Thoracic aorta (tissue), 2 donors: Measurements from ENCODE around the gene SPECC1. TPM values are rescaled to one million over a fixed set of nuclear protein-coding genes. Genes with fewer than 3 reads are reported as not detected.

Experiments used
- ATAC-seq: fragments of 150-250 bp; one replicate; pipeline ENCODE4 v1.8.0; 2017; ENCODE audit warnings: low read depth; ENCODE audit not compliant: insufficient number of reproducible peaks, low FRiP score
- DNase-seq: peaks from one replicate; pipeline ENCODE4 v3.0.0-alpha.2; 2020; ENCODE audit warnings: low spot score
- H3K27ac ChIP-seq, 2 donors: fragments of 200-600 bp; sonication (generic); 1 replicate in 1 of 2; 2 replicates in 1 of 2; pipeline ENCODE4 v1.5.1; 2016; ENCODE audit warnings: mild to moderate bottlenecking in 2 of 2, moderate library complexity in 2 of 2
- H3K27me3 ChIP-seq: fragments of 200-600 bp; sonication (generic); replicated peaks from 2 replicates; pipeline ENCODE4 v1.6.0; 2016; ENCODE audit warnings: mild to moderate bottlenecking; ENCODE audit not compliant: insufficient read depth
- H3K36me3 ChIP-seq: fragments of 200-600 bp; sonication (generic); one replicate; pipeline ENCODE4 v1.5.1; 2016
- H3K4me1 ChIP-seq, 2 donors: fragments of 200-600 bp; sonication (generic); 1 replicate in 1 of 2; 2 replicates in 1 of 2; pipeline versions ENCODE4 v1.5.1 to v1.6.0; 2016; ENCODE audit warnings: low read depth in 2 of 2, mild to moderate bottlenecking in 1 of 2; ENCODE audit not compliant: control insufficient read depth in 1 of 2
- H3K4me3 ChIP-seq: fragments of 200-600 bp; sonication (generic); 2 replicates; pipeline ENCODE4 v1.5.1; 2016; ENCODE audit warnings: mild to moderate bottlenecking
- H3K9me3 ChIP-seq: fragments of 200-600 bp; sonication (generic); 2 replicates; pipeline ENCODE4 v1.5.1; 2016
- total RNA-seq, 2 donors: library from RNA; depleted of rRNA; stranded (reverse); fragments of >200 nt; gene quantifications; one replicate each; pipeline versions ENCODE4 v1.1.0 to v1.2.3, GENCODE V29; 2016
- TF ChIP-seq, protein P1 (sequence below): fragments of 200-600 bp; sonication (generic); IDR thresholded peaks from one replicate; pipeline ENCODE4 v1.5.1; 2019; ENCODE audit warnings: antibody characterized with exemption

Gene SPECC1
- total RNA-seq, 2 donors from 2014 or later: 89.8 to 91.9 TPM

DNA sequence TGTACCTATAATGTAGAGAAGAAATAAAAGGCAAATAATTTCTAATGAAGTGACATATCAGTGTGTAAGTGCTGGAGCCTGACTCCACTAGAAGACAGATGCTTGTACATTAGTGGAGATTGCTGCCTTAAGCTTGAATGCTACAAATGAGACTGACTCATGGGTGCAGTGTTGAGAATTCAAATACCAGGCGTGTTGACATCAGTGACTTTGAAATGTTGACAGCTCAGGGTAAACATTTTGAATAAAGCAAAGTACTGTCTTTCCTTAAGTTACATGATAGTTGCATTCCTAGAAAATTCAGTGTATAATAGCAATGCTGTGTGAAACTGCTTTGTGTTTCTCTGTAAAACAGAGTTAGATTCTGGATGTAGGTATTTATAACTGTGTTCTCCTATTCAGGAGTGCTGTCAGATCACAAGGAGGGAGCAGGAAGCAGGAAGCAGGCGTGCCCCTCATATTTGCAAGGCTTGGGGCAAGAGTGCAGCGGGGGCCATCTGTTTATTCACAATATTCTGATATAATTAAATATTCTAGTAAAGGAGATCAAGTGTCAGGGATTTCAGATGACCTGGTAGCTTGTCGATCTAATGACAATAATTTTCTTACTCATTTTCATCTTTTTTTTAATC lies 119.0 kb downstream of the SPECC1 start:
- DNase-seq: no peak
- TF ChIP-seq, protein P1, sequence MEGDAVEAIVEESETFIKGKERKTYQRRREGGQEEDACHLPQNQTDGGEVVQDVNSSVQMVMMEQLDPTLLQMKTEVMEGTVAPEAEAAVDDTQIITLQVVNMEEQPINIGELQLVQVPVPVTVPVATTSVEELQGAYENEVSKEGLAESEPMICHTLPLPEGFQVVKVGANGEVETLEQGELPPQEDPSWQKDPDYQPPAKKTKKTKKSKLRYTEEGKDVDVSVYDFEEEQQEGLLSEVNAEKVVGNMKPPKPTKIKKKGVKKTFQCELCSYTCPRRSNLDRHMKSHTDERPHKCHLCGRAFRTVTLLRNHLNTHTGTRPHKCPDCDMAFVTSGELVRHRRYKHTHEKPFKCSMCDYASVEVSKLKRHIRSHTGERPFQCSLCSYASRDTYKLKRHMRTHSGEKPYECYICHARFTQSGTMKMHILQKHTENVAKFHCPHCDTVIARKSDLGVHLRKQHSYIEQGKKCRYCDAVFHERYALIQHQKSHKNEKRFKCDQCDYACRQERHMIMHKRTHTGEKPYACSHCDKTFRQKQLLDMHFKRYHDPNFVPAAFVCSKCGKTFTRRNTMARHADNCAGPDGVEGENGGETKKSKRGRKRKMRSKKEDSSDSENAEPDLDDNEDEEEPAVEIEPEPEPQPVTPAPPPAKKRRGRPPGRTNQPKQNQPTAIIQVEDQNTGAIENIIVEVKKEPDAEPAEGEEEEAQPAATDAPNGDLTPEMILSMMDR: no peak
- Histone ChIP-seq H3K27ac (no peak overlapping the region), H3K4me1 (peaks cover 0 to under 1% of the 10 kb centered on the region in 2 donors), H3K4me3 (no peak overlapping the region), H3K36me3 (peaks cover 4% of the 10 kb centered on the region), H3K9me3 (no peaks in the 10 kb centered on the region), H3K27me3 (no peaks in the 10 kb centered on the region)
- ATAC-seq: no peak

GRCh38 chr17:20133517-20133916 lies 124.4 kb downstream of the SPECC1 start:
- TF ChIP-seq, protein P1: no peak
- H3K4me3 ChIP-seq: no peak overlapping the region
- no peaks in the 10 kb centered on the region for H3K9me3 ChIP-seq
- H3K4me1 ChIP-seq: no peaks in the 10 kb centered on the region
- DNase-seq (no peak), ATAC-seq (no peak)
- no peak overlapping the region for H3K27ac ChIP-seq
- no peaks in the 10 kb centered on the region for H3K27me3 ChIP-seq
- peaks cover 4% of the 10 kb centered on the region for H3K36me3 ChIP-seq

DNA sequence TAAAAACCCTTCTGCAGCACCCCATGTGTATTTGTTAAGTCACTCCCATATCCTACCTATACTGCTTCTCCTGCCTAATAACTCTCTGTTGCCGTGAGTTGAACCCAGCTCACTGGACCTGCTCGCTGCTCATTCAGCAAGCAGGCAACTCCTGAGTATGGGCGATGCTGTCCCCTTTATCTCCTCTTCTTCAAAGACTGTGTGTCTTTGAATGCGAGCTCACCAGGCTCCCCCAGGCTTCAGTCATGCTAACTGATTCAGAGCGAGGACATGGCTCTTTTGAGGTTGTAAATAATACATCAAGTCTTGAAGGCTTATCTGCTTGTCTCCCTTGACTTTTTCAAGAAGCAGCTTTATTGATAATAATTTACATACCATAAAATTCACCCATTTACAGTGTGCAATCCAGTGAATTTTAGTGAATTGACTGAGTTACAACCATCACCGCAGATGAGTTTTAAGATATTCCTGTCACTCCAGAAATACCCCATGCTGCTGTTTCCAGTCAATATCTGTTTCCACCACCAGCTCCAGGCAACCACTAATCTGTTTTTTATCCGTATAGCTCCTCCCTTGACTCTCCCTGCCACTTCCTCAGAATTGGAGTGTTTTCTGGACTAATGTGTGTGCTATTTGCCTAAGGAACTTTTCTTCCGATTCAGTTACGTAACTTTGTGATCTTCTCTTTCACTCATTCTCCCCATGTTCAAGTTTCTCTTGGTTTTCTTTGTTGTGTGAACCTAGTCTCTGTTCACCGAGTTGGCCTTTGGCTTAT lies 132.2 kb downstream of the SPECC1 start:
- Histone ChIP-seq H3K36me3 (no peaks in the 10 kb centered on the region), H3K27me3 (no peaks in the 10 kb centered on the region), H3K4me1 (peaks cover 0 to 4% of the 10 kb centered on the region in 2 donors), H3K4me3 (no peak overlapping the region), H3K9me3 (no peaks in the 10 kb centered on the region), H3K27ac (no peak overlapping the region)
- TF ChIP-seq, protein P1: no peak
- DNase-seq (no peak), ATAC-seq (no peak)

- H3K4me1 ChIP-seq: peaks cover 0 to 4% of the 10 kb centered on the region in 2 donors
- no peak for ATAC-seq
- H3K27me3 ChIP-seq: no peaks in the 10 kb centered on the region
- no peak overlapping the region for H3K27ac ChIP-seq
- H3K4me3 ChIP-seq: no peak overlapping the region
- H3K9me3 ChIP-seq: no peaks in the 10 kb centered on the region
- DNase-seq: no peak
- TF ChIP-seq, protein P1: no peak
- H3K36me3 ChIP-seq: no peaks in the 10 kb centered on the region
Observed at GRCh38 chr17:20142268-20142667, 133.1 kb downstream of the SPECC1 start.

DNA sequence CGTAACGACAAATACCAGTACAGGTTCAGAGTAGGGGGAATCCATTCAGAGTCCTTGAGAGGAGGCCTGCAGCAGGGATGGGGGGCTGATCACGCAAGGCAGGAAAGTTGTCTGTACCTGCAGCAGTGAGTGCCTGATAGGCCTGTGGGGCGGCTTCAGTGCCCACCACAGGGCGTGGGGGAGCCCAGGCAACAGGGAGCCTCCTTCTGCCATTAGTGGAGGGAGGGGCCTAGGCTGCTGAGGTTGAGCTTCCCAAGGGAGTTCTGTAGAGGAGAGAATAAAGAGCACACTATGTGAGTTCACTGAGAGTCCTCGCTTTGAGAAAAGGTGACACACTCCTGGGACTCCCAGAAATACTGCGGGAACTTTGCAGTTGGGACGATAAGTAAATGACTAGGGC lies 134.6 kb downstream of the SPECC1 start:
- ATAC-seq (no peak), DNase-seq (no peak)
- Histone ChIP-seq H3K27ac (no peak overlapping the region), H3K9me3 (no peaks in the 10 kb centered on the region), H3K27me3 (no peaks in the 10 kb centered on the region), H3K4me3 (no peak overlapping the region), H3K4me1 (peaks cover 0 to 5% of the 10 kb centered on the region in 2 donors), H3K36me3 (no peaks in the 10 kb centered on the region)
- TF ChIP-seq, protein P1: no peak
